GM21515 (cell line): ENCODE data around the gene CNTD1.
"Not testable (repeated sequence)": the region's sequence is repeated elsewhere in the genome, so short reads cannot be mapped to it uniquely, and the experiment has no call there.

Experiments
- ATAC-seq: cut with Tn5 transposase; IDR thresholded peaks from one replicate; pipeline ENCODE4 v1.9.1; 2021; ENCODE audit not compliant: unreplicated experiment

Gene CNTD1

DNA sequence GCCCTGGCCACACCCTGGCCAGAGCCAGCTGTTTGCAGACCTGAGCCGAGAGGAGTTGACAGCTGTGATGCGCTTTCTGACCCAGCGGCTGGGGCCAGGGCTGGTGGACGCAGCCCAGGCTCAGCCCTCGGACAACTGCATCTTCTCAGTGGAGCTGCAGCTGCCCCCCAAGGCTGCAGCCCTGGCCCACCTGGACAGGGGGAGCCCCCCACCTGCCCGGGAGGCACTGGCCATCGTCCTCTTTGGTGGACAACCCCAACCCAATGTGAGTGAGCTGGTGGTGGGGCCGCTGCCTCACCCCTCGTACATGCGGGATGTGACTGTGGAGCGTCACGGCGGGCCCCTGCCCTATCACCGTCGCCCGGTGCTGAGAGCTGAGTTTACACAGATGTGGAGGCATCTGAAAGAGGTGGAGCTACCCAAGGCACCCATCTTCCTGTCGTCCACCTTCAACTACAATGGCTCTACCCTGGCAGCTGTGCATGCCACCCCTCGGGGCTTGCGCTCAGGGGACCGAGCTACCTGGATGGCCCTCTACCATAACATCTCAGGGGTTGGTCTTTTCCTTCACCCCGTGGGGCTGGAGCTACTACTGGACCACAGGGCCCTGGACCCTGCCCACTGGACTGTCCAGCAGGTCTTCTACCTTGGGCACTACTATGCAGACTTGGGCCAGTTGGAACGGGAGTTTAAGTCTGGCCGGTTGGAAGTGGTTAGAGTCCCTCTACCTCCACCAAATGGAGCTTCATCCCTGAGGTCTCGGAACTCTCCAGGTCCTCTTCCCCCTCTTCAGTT lies 46.3 kb downstream of the CNTD1 start:
- no peak for ATAC-seq

DNA sequence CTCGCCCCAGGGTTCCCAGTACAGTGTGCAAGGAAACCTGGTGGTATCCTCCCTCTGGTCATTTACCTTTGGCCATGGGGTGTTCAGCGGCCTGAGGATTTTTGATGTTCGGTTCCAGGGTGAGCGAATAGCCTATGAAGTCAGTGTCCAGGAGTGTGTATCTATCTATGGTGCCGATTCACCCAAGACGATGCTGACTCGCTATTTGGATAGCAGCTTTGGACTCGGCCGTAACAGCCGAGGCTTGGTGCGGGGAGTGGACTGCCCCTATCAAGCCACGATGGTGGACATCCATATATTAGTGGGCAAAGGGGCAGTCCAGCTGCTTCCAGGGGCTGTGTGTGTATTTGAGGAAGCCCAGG lies 46.9 kb downstream of the CNTD1 start:
- no peak for ATAC-seq

DNA sequence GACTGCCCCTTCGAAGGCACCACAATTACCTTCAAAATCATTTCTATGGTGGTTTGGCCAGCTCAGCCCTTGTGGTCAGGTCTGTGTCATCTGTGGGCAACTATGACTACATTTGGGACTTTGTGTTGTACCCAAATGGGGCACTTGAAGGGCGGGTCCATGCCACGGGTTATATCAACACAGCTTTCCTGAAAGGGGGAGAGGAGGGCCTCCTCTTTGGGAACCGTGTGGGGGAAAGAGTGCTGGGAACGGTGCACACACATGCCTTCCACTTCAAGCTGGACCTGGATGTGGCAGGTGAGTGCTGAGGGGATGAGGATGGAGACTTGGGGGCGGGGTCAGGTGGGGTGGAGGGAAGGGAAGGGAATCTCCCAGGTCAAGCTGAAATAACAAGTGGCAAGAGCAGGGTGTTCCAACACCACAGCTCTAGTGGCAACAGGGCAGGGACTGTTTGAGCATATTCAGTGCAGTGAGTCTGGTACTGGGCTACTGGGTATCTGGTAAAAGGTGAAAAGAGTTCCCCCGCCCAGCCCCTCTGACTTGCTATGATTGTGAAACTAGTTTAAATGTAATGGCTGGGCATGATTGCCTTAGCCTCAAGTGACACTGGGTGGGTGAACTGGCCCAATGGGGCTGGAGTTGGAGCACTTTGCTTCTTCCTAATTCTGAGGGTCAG lies 47.4 kb downstream of the CNTD1 start:
- no peak for ATAC-seq

DNA sequence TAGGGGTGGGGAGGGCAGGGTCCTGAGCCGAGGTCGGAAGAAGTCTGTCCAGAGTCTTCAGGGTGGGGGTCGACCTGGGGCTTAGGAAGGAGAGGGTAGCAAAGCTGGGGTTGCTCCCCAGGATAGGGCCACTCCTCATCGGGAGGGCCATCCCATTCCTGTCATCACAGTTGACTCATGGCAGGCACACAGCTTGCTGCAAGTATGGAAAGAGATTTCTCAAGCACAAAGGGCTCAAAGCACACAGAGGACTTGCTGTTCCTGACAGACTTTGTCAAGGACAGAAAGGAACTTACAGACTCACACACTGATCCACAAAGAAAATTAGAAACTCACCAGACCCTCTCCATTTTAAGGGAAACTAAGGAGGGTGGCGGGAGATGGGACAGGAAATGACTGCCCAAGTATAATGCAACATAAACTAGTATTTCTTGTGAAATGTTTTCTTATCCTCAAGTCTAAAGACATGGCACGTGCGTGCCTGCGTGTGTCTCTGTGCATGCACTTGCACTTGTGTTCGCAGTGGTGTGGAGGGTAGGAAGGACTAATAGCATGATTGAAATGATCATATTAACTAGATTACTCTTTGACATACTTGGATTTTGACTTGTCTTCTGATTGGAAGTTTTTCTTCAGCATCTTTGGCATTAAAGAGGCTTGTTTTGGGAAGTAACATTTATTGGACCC lies 48.1 kb downstream of the CNTD1 start:
- no peak for ATAC-seq

DNA sequence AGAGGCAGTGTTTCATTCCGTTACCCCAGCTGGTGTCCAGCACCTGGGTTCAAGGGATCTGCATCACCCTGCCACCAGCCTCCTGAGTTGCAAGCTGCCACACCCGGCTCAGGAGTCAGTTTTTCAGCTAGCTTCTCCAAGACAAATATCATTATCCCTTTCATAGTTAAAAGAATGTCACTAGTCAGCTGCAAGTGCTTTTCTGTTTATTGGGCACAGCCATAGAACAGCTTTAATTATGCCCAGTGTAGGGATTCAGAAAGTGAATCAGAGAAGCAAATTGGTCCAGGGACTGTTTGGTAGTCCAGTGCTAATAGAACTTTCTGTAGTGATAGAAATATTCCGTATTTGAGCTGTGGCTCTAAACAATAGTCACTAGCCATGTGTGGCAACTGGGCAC lies 49.4 kb downstream of the CNTD1 start:
- no peak for ATAC-seq

DNA sequence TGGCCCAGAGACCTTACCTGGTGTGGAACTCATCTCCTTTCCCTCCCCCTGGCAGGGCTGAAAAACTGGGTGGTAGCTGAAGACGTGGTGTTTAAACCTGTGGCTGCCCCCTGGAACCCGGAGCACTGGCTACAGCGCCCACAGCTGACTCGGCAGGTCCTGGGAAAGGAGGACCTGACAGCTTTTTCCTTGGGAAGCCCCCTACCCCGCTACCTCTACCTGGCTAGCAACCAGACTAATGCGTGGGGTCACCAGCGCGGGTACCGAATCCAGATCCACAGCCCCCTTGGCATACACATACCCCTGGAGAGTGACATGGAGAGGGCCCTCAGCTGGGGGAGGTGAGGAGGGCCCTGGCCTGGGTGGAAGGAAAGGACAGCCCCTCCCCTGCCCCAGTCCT lies 50.4 kb downstream of the CNTD1 start:
- no peak for ATAC-seq

DNA sequence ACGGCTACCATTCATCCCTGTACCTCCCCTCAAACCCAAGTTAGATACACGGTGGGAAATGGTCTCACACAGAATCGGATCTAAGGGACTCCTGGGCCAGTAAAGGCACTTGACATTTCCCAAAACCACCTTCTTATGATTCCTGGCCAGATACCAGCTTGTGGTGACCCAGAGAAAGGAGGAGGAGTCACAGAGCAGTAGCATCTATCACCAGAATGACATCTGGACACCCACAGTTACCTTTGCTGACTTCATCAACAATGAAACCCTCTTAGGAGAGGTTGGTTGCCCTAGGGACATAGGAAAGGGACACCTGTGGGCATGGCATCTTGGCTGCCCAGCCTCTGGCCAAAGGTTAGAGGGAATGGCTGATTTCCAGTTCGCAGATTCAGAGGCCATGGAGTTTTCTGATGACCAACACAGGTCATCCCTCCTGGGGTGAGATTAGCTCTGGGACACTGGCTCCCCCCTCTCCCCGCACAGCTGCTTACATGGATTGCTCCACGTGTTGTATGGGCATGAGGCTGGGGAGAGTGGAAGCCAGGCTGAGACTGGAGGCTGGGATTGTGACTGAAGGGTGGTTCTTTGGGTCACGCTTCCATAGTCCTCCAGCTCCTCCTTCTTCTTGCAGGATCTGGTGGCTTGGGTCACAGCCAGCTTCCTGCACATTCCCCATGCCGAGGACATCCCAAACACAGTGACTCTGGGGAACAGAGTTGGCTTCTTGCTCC lies 51.0 kb downstream of the CNTD1 start:
- ATAC-seq = no peak

DNA sequence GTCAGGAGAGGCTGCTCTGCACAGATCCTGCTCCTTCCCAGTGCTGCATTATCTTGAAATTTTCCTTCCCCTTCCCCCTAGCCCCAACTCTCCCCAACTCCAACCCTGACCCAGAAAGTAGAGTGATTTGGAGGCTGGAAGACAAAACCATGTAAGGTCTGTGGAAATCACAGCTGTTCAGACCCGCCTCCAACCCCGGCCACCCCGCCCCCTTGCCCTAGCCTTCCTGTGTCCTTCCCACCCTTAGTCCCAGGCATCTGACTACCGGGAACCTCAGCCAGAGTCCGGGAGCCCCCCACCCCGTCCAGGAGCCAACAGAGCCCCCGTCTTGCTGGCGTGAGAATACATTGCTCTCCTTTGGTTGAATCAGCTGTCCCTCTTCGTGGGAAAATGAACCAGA lies 52.3 kb downstream of the CNTD1 start, which contains the start of gene AOC3:
TSS of gene AOC3 (plus strand) at position 246 of the 400 bp plus-strand sequence. CDS start at position 391, 145 bp downstream.
- no peak for ATAC-seq

DNA sequence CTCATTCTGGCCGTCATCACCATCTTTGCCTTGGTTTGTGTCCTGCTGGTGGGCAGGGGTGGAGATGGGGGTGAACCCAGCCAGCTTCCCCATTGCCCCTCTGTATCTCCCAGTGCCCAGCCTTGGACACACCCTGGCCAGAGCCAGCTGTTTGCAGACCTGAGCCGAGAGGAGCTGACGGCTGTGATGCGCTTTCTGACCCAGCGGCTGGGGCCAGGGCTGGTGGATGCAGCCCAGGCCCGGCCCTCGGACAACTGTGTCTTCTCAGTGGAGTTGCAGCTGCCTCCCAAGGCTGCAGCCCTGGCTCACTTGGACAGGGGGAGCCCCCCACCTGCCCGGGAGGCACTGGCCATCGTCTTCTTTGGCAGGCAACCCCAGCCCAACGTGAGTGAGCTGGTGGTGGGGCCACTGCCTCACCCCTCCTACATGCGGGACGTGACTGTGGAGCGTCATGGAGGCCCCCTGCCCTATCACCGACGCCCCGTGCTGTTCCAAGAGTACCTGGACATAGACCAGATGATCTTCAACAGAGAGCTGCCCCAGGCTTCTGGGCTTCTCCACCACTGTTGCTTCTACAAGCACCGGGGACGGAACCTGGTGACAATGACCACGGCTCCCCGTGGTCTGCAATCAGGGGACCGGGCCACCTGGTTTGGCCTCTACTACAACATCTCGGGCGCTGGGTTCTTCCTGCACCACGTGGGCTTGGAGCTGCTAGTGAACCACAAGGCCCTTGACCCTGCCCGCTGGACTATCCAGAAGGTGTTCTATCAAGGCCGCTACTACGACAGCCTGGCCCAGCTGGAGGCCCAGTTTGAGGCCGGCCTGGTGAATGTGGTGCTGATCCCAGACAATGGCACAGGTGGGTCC lies 52.9 kb downstream of the CNTD1 start:
- ATAC-seq = not testable (repeated sequence)

DNA sequence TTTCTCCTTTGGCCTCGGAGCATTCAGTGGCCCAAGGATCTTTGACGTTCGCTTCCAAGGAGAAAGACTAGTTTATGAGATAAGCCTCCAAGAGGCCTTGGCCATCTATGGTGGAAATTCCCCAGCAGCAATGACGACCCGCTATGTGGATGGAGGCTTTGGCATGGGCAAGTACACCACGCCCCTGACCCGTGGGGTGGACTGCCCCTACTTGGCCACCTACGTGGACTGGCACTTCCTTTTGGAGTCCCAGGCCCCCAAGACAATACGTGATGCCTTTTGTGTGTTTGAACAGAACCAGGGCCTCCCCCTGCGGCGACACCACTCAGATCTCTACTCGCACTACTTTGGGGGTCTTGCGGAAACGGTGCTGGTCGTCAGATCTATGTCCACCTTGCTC lies 53.7 kb downstream of the CNTD1 start:
- no peak for ATAC-seq

DNA sequence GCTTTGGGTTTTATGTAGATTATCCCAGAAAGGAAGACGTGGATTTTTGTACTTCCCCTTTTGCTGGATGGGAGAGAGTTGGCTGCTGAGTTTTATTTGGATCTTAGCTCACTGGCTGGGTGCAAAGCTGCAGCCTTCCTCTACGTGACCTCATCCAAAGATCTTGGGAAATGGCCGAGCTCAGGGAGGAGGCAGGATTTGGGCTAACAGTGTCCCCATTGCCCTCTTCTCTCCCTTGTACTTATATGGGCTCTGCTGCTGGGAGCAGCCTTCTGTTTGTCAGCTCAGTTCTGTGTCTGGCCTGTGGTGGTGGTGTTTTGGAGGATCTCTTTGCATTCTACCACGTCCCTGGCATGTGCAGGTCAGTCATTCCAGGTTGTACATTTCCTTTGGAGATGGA lies 54.3 kb downstream of the CNTD1 start:
- no peak for ATAC-seq

DNA sequence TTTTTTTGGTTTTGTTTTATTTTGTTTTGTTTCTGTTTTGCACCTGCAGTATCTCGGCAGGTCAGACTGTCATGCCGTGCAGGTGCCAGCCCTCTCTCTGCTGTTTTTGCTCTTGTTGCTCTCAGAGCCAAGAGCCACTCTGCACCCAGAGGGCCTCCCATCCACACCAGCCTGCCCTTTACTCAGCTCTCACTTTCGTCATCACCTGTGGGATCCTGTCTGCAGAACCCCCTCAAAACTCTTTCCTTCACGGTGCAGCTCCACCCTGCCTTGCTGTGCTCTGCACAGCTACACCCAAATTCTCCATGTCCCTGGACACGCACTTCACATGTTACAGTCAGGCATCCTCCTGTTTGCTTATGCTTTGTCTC lies 54.9 kb downstream of the CNTD1 start:
- no peak for ATAC-seq

DNA sequence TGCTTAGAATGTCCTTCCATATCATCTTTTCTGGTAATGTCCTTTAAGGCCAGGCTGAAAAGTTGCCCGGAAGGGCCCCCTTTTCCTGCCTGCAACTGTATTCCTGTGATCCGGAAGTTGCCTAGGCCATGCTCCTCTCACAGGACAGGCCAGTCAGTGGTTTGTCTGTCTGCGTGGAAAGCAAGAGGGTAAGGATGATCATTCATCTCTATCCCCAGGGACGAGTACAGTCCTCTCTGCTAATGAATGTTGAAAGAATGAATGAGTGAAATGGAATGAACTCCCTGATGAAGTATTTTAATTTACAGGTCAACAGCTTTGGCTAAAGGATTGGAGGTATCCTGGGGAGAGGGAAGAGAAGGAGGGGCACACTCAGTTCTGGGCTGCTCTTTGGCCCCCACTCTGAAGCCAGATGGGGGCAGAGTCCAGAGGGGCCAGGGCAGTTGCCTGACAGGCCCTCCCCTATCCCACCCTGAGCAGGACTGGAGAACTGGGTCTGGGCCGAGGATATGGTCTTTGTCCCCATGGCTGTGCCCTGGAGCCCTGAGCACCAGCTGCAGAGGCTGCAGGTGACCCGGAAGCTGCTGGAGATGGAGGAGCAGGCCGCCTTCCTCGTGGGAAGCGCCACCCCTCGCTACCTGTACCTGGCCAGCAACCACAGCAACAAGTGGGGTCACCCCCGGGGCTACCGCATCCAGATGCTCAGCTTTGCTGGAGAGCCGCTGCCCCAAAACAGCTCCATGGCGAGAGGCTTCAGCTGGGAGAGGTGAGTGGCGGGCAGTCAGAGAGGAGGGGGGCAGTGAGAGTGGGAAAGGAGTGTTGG lies 55.5 kb downstream of the CNTD1 start:
- no peak for ATAC-seq

DNA sequence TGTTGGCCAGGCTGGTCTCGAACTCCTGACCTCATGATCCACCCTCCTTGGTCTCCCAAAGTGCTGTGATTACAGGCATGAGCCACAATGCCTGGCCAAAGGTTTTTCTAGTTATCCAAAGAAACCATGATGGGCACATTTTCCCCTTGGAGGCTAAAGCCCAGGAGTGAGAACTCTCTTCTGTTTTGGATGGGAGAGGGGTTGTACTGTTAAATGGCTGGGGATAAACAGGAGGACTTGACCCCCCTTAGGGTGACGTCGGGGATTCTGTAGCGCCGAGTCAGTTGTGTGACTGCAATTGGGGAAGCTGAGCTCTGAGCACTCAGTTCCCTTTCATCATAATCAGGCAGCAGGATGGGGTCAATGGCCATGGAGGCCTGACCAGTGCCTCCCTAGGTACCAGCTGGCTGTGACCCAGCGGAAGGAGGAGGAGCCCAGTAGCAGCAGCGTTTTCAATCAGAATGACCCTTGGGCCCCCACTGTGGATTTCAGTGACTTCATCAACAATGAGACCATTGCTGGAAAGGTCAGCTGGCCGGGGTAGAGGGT lies 56.5 kb downstream of the CNTD1 start:
- no peak for ATAC-seq

DNA sequence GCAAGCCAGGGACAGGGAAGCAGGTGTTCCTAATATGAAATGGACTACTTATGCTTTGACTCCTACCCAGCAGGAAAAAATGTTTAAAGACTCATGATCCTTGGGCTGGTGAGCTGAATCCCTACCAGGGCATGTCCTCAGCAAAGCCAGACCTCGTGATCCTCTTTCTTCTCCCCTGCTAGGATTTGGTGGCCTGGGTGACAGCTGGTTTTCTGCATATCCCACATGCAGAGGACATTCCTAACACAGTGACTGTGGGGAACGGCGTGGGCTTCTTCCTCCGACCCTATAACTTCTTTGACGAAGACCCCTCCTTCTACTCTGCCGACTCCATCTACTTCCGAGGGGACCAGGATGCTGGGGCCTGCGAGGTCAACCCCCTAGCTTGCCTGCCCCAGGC lies 57.4 kb downstream of the CNTD1 start:
- not testable (repeated sequence) for ATAC-seq

DNA sequence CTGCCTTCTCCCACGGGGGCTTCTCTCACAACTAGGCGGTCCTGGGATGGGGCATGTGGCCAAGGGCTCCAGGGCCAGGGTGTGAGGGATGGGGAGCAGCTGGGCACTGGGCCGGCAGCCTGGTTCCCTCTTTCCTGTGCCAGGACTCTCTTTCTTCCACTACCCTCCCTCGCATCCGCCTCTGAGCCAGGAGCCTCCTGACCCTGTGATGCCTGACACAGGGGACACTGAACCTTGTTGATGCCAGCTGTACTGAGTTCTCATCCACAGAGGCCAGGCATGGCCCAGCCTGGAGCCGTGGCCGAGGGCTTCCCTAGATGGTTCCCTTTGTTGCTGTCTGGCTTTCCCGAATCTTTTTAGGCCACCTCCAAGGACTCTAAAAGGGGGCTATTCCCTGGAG lies 57.9 kb downstream of the CNTD1 start:
- ATAC-seq = not testable (repeated sequence)

DNA sequence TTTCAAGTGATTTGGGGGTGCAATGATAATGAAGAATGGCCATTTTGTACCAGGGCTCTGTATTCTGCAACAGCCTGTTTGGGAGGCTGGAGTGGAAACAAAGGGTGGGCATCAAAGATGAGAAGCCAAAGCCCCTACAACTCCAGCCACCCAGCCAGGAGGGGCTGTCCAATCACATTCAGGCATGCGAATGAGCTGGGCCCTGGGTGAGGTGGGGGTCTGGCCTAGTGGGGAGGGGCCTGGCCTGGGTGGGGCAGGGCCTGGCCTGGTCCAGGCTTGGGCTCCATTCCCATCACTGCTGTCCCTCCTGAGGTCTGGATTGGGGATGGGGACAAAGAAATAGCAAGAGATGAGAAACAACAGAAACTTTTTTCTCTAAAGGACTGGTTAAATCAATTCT lies 58.7 kb downstream of the CNTD1 start:
- ATAC-seq = no peak
